WERI-Rb-1 (cell line): Measurements from ENCODE around the gene SPRR3.
A peak's percentile ranks its signal among the peaks of the same experiment; 100 is the strongest.

ENCODE experiments used
- DNase-seq: peaks from one replicate; pipeline ENCODE4 v3.0.0-alpha.2; 2020
- H3K27ac ChIP-seq: fragments of 250-450 bp; sonication (Bioruptor Pico); 2 replicates; pipeline ENCODE4 v1.5.1; 2020; ENCODE audit warnings: mild to moderate bottlenecking, moderate library complexity
- H3K27me3 ChIP-seq: fragments of 250-450 bp; sonication (Bioruptor Pico); 2 replicates; pipeline ENCODE4 v1.5.1; 2021; ENCODE audit warnings: mild to moderate bottlenecking, low read depth, moderate library complexity; ENCODE audit not compliant: insufficient read depth, severe bottlenecking
- H3K36me3 ChIP-seq: fragments of 250-450 bp; sonication (Bioruptor Pico); 2 replicates; pipeline ENCODE4 v1.5.1; 2020; ENCODE audit warnings: mild to moderate bottlenecking, moderate library complexity
- H3K4me3 ChIP-seq: 2 replicates; pipeline ENCODE4 v1.5.1; 2011; ENCODE audit warnings: low read depth, mild to moderate bottlenecking, control low read depth, low read length
- H3K9me3 ChIP-seq: fragments of 250-450 bp; sonication (Bioruptor Pico); 2 replicates; pipeline ENCODE4 v1.5.1; 2021; ENCODE audit warnings: mild to moderate bottlenecking, moderate library complexity; ENCODE audit not compliant: severe bottlenecking
- CTCF ChIP-seq: IDR thresholded peaks from 2 replicates; pipeline ENCODE4 v1.5.1; 2011; ENCODE audit warnings: low read depth, mild to moderate bottlenecking, control low read depth, inconsistent platforms, low read length

The SPRR3 gene

GRCh38 chr1:152977614-152978013 is 23.9 kb upstream of the SPRR3 start:
- Histone ChIP-seq H3K27me3 (no peaks in the 10 kb centered on the region), H3K4me3 (no peak overlapping the region), H3K9me3 (no peaks in the 10 kb centered on the region), H3K36me3 (no peaks in the 10 kb centered on the region), H3K27ac (no peak overlapping the region)
- no peak for TF ChIP-seq CTCF
- DNase-seq = no peak

GRCh38 chr1:152980676-152981075 is 20.9 kb upstream of the SPRR3 start:
- DNase-seq = peak; percentile 73
- H3K36me3 ChIP-seq = no peaks in the 10 kb centered on the region
- H3K9me3 ChIP-seq = no peaks in the 10 kb centered on the region
- TF ChIP-seq CTCF = no peak
- H3K27ac ChIP-seq = no peak overlapping the region; the same call in 1 of the 2 replicates
- H3K27me3 ChIP-seq = no peaks in the 10 kb centered on the region
- no peak overlapping the region for H3K4me3 ChIP-seq

- H3K27ac ChIP-seq = no peak overlapping the region; the same call in 1 of the 2 replicates
- H3K27me3 ChIP-seq = no peaks in the 10 kb centered on the region
- H3K4me3 ChIP-seq = no peak overlapping the region
- TF ChIP-seq CTCF = no peak
- H3K36me3 ChIP-seq = no peaks in the 10 kb centered on the region
- DNase-seq = peak; percentile 22
- H3K9me3 ChIP-seq = no peaks in the 10 kb centered on the region
These were observed 20.2 kb upstream of the SPRR3 start for GRCh38 chr1:152981146-152981871.

GRCh38 chr1:152982076-152982475 is 19.5 kb upstream of the SPRR3 start:
- Histone ChIP-seq H3K9me3 (no peaks in the 10 kb centered on the region), H3K27ac (peak overlapping the region; percentile 51), H3K36me3 (no peaks in the 10 kb centered on the region), H3K4me3 (peak overlapping the region; percentile 20), H3K27me3 (no peaks in the 10 kb centered on the region)
- TF ChIP-seq CTCF = no peak
- DNase-seq = peak; percentile 82

GRCh38 chr1:152983234-152983633 is 18.3 kb upstream of the SPRR3 start:
- Histone ChIP-seq H3K4me3 (peak overlapping the region; percentile 15), H3K27ac (peak overlapping the region; percentile 51), H3K27me3 (no peaks in the 10 kb centered on the region), H3K36me3 (no peaks in the 10 kb centered on the region), H3K9me3 (peaks cover 5% of the 10 kb centered on the region)
- peak; percentile 75 for DNase-seq
- TF ChIP-seq CTCF = no peak

GRCh38 chr1:152983743-152984142 is 17.8 kb upstream of the SPRR3 start, which contains the start of gene SPRR1A:
TSS of gene SPRR1A (plus strand) at chr1:152984081. CDS start at chr1:152985231, 1,150 bp downstream.
- DNase-seq = no peak
- Histone ChIP-seq H3K4me3 (peak within 1 kb of the TSS; percentile 15), H3K27ac (peak within 1 kb of the TSS; percentile 51), H3K27me3 (no peaks in the 10 kb centered on the region), H3K36me3 (no peaks in the 10 kb centered on the region), H3K9me3 (peaks cover 5% of the 10 kb centered on the region)
- no peak for TF ChIP-seq CTCF
